ENCODE data around the gene FBXO9. TPM values are rescaled to one million over a fixed set of nuclear protein-coding genes. Genes with fewer than 3 reads are reported as not detected.

The FBXO9 gene
- total RNA-seq, 1 donor from 2014 or later = 25.2 TPM

DNA sequence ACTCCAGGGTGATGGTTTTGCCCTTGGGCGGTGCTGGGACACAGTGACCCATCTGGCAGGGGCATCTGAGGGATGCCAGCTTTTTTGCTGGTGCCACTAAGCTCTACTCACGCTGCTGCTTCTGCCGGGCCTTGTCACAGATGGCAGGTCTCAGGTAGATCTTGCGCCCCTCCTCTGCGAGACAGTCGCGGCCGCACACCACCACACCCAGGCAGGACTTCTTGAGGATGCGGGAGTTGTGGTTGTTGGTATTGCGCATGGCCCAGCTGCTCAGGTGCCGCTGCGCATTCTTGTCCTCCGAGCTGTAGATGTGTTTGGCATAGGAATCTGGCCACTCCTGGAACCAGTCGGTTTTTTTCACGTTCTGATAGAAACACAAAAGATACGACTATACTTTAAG lies 68.8 kb downstream of the FBXO9 start:
- no peak for DNase-seq (ENCODE audit: low read depth in 2 of 2)

DNA sequence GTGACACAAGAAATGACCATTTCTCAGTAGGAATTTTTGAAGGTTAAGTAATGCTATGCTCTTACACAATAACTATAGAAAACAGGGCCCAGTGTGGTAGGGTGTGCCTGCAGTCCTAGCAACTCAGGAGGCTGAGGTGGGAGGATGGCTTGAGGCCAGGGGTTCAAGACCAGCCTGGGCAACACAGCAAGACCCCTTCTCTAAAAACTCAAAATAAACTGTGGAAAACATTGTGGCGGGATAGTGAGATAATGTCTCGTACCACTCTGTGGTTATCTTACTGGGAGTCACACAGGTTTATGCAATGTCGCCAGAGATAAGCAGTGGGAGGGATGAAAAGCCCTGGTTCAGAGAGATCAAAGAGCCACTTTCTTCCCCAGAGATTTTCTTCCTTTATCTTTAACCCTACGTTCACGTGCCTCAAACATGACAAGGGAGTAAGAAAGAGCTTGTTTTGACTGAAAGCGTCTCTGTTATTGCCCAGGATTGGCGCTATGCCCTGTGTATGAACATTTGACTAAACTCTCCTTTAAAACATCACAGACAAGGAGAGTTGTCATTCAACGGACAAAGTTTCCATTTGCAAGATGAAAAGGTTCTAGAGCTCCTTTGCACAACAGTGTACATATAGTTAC lies 69.5 kb downstream of the FBXO9 start:
- no peak for DNase-seq (ENCODE audit: low read depth in 2 of 2)

DNA sequence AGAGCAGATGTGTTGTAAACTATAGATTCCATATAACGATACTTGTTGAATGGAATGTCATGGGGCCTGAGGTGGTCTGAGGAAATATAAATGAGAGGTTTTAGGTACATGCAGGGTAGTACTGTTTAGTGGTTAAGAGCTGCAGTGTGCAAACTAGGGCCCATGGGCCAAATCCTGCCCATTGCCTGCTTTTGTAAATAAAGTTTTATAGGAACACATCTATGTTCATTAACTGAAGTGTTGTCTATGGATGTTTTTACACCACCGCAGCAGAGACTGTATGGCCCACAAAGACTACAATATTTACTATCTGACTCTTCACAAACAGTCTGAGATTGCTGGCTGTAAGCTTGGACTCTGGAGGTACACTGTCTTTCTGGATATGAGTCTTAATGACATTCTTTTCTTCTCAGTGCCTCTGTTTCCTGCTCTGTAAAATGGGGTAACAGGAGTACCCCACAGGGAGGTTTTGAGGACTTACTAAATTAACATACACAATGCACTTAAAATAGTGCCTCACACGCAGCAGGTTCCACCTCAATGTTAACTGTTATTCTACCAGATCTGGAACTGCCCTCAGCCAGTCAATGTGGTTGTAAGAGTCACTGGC lies 70.9 kb downstream of the FBXO9 start:
- DNase-seq (ENCODE audit: low read depth in 2 of 2) = no peak

DNA sequence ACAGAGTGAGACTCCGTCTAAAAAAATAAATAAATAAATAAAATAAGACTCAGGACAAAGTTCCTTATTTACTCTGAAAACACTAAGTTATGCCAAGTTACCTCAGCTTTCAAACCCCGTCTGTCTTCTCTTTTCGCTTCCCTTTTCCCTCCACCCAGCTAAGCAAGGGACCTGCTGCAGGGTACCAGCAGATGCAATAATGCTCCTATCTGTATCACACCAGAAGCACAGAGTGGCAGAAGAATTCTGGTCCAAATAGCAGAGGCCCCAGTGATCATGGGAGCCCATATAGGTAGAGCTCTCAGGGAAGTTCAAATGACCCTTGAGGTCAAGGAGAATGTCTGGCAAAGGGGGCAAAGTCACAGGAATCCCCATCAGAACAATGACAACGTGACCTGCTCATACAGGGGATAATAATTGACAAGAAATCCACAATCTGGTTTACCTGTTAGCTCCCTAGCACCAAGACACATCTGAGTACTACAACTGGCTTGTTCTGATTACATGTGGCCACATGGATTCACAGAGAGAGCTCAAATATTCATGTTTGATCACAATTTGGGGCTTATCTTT lies 74.7 kb downstream of the FBXO9 start:
- no peak for DNase-seq (ENCODE audit: low read depth in 2 of 2)

DNA sequence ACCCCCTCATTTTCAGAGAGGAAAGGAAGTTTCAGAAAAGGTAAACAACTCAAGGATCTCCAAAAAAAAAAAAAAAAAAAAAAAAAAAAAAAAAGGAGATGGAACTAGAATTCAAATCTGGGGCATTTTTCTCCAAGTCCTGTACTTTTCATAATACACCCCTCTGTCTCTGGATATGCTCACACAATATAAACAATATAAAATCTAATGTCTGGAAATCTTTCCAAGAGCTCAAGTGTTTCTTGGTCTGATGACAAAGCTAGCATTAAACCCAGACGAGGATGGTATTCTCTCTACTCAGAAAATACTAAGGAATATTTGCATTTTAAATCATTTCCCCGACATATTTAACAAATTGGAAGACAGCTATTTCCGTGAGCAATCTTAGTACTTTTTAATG lies 77.6 kb downstream of the FBXO9 start:
- no peak for DNase-seq (ENCODE audit: low read depth in 2 of 2)

DNA sequence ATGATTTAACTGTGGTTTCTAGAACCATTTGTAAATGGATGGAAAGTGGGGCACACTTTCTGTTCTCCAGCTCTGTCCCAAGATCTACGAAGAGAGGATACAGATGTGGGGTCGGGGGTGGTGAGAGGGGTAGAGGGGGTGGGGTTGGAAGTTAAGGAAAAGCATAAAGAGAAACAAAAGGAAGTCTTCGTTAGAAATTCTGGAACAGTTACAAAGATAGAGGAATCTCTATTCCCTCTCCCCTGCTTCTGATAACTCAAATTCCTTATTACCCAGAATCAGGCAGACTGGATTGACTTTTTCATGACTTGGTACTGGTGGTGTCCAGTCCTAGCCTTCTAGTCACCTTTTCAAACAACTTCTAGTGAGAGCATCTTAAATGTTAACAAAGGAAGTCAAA lies 78.5 kb downstream of the FBXO9 start:
- no peak for DNase-seq (ENCODE audit: low read depth in 2 of 2)

DNA sequence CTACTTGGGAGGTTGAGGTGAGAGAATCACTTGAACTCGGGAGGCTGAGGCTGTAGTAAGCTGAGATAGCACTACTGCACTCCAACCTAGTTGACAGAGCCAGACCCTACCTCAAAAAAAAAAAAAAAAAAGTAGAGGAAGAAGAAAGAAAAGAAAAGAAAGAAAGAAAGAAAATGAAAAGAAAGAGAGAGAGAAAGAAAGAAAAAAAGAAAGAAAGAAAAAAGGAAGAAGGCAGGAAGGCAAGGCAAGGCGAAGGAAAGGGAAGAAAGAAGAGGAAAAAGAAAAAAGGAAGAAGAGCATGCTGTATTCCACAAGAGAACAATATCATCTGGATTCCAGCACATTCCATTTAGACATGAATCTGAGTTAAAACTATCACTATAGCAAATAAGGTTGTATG lies 79.6 kb downstream of the FBXO9 start:
- DNase-seq (ENCODE audit: low read depth in 2 of 2) = no peak

DNA sequence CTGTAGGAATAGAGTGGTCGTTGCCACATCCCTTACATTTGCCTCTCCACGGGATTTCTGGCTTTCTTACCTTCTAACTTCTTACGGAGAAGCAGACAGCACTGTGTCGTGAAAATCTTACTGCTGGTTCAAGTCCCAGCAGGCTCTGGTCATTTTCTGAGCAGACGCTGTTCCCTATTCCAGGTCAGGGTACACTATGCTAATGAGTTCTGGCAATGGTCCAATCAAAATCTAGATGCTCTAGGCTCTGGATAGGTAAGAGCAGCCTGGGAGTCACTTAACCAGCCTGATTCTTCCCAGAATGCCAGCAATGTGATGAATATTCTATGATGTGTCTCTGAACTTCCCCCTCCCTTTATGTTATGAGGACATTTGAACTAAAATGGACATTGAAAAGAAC lies 83.5 kb downstream of the FBXO9 start, which contains the start of gene GCM1:
Gene GCM1, minus strand, starts transcription at position 158 of the 400 bp plus-strand sequence. CDS start 3,209 bp downstream, outside the sequence.
- no peak for DNase-seq (ENCODE audit: low read depth in 2 of 2)

Other genes with a start within 250 kb of the FBXO9 start
- not detected in 2 replicates for gene GSTA5, start 224.6 kb upstream of the FBXO9 start, total RNA-seq
- not detected in 2 replicates for gene GSTA3, start 155.7 kb upstream of the FBXO9 start, total RNA-seq
- gene GSTA4, start 70.1 kb upstream of the FBXO9 start, total RNA-seq = 9.7 and 14.4 TPM in 2 replicates
- gene CILK1, start 3.6 kb upstream of the FBXO9 start, total RNA-seq = 3.3 and 3.8 TPM in 2 replicates
- under 0.01 TPM in 1 of 2 replicates, not detected in the other for gene GCM1, start 83.4 kb downstream of the FBXO9 start, total RNA-seq

All from lung microvascular endothelial cell (primary cell).